ENCODE data around the gene CFC1.
"Not testable (repeated sequence)": the region's sequence is repeated elsewhere in the genome, so short reads cannot be mapped to it uniquely, and the experiment has no call there.

Gene CFC1

DNA sequence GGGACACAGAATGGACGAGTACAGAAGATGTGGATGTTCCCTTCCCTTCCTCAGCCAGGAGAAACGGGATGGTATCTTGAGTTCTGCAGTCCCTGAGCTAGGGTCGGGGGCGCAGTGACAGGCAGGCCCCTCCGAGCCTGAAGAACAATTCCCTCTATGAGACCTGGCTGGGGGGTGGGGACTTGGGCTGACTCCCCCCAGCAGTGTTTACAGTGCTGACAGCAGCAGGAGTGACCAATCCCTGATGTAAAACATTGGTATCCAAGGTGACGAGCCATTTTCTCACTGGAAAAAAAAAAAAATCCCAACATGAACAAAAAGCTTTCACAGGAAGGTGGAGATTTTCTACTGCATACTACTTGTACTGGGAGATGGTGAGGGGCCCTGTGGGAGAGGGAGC, at the start of gene CFC1:
TSS of gene CFC1 (minus strand) at position 183 of the 400 bp plus-strand sequence. CDS start 288 bp downstream, outside the sequence.
- DNase-seq = not testable (repeated sequence)

DNA sequence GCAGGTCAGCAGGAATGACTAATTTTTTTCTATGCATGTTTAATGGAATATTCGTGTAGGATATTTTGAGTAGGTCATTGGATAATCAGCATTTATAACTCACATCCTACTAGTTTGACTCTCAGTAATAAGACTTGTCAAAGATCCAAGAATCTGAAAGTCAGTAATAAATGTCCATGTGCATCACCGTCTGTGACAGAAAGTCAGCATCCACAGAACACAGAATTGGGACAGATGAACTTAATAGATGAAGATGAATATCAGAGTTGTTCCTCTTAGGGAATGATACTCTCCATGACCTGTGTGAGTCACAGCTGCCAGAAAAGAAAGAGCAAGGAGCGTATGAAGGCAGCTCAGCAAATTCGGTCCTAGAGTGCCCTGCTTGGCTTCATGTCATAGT, 42.3 kb upstream of the CFC1 start:
- not testable (repeated sequence) for DNase-seq

DNA sequence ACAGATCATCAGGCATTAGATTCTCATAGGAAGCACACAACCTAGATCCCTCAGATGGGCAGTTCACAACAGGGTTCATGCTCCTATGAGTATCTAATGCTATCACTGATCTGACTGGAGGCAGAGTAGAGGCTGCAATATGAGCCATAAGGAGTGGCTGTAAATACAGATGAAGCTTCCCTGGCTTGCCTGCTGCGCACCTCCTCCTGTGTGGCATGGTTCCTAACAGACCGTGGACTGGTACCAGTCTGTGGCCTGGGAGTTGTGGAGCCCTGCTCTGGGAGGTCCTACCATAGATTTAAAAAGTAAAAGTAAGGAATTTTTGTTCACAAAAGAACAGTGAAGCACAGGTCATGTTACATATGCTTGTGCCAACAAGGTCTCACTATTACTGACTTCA, 39.6 kb upstream of the CFC1 start:
- DNase-seq = not testable (repeated sequence)

DNA sequence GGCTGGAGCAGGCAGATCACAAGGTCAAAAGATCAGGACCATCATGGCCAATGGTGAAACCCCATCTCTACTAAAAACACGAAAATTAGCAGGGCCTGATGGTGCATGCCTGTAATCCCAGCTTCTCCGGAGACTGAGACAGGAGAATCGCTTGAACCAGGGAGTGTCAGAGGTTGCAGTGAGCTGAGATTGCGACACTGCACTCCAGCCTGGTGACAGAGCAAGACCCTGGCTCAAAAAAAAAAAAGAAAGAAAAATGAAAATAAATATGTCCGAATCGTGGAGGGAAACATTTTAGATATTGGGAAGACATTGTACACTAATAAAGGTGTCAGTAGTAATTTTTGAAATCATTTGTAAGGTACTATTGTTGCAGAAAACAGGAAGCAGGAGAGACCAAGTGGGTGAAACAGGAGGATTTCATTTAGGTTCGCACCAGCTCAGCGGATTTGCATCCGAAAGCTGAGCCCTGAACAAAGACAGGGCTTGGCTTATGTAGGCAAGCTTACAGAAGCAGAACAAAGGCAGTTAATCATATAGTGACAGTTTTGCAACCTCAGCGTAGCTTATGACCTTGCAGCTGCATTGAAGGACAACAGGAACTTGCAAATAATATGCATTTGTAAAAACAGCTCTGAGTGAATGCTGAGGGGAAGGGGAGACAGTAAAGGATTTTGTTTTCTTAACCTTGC, 29.6 kb upstream of the CFC1 start:
- not testable (repeated sequence) for DNase-seq

DNA sequence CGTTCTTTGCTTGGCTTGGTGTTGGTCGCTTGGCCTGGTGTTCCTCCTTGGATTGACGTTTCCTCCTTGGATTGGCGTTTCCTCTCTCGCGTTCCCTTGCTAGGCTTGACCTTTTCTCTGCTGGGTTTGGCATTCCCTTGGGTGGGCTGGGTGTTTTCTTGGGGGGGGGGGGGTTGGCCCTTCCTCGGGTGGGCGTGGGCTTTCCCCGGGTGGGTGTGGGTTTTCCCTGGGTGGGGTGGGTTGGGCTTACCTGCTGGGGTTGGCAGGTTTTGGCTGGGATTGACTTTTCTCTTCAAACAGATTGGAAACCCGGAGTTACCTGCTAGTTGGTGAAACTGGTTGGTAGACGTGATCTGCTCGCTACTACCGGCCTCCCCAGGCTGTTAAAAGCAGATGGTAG, 11.8 kb upstream of the CFC1 start, which contains the start of gene POTEJ:
TSS of gene POTEJ (plus strand) at position 301 of the 400 bp plus-strand sequence. CDS start at position 394, 93 bp downstream.
- DNase-seq = not testable (repeated sequence)

DNA sequence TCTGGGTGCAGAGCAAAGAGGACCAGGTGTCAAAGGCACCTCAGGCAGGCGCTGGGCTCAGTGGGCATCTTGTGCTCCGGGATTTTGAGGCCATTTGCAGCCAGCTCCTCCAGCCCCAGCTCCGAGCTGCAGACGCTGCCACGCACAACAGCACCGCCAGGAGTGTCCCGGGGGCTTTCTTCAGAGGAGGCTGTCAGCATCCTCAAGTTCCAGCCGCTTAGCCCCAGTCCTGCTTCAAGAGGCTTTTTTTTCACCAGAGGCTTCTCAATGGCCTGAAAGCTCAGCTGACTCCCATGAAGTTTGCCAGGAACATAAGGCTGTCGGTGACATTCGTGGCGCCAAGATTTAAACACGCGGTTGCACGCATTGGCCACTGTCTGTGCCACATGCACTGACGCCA, 11.1 kb upstream of the CFC1 start:
- not testable (repeated sequence) for DNase-seq

DNA sequence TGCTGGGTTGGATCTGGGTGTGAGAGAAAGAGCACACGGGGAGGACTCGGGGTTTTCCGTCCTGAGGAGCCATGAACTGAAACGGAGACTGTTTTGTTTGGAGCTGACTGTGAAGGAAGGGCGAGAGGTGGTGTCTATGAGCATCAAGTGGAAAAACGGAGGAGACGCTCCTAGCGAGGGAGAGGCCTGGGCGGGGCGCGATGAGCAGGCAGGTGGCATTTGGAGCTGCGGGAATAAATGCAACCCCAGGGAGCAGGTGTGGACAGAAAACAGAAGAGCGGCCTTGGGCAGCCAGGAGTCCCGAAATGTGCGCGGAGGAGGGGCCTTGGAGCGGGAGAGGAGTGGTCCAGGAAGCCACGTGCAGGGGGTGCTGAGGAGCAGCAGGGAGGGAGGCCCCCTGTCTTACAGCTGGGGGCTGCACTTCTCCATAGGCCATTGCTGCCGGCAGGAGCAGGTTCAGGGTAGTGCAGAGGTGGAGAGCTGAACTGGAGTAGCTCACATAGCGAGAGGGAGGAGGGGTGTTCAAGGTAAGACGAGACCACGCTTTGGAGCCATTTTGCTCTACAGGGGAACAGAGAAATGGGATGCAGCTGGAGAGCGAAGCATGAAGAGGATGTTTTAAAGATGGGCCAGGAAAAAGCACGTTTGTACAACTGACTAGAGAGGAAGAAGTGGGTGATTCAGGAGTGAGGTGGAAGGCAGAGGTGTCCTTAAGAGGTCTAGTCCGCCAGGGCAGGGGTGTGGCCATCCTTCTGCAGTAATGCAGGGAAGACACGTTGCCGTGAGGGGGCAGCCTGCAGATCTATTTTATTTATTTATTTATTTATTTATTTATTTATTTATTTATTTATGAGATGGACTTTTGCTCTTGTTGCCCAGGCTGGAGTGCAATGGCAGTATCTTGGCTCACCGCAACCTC, 9.9 kb upstream of the CFC1 start:
- not testable (repeated sequence) for DNase-seq

DNA sequence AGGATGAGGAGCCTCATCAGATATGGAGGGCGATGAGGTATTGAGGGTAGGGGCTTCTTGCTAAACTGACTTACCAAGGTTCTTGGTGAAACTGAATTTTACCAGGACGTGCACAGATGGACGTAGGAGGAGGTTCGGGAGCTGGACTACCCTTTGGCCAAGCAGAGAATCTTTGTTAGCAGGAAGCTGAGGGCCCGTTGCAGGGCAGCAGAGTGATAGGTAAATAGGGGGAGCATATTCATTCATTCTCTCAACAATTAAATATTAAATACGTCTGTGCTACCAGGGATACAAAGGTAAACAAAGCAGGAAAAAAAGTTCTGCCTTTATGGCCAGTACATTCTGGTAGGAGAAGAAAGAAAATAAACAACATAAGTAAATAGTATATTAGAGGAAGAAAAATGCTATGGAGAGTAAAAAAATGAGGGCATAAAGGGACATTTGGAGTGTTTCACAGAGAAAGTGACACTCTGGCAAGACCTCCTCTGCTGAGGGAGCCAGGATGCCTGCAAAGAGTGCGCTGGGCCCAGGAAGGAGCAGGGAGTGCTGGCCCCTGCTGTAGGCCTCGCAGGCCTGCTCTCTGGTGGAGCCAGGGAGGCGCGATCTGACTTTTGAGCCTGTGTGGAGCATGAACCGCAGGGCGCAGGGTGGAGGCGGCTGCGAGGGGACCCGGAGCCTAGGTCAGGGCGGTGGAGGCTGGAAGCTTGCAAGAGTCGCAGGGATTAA, 9.1 kb upstream of the CFC1 start:
- not testable (repeated sequence) for DNase-seq

DNA sequence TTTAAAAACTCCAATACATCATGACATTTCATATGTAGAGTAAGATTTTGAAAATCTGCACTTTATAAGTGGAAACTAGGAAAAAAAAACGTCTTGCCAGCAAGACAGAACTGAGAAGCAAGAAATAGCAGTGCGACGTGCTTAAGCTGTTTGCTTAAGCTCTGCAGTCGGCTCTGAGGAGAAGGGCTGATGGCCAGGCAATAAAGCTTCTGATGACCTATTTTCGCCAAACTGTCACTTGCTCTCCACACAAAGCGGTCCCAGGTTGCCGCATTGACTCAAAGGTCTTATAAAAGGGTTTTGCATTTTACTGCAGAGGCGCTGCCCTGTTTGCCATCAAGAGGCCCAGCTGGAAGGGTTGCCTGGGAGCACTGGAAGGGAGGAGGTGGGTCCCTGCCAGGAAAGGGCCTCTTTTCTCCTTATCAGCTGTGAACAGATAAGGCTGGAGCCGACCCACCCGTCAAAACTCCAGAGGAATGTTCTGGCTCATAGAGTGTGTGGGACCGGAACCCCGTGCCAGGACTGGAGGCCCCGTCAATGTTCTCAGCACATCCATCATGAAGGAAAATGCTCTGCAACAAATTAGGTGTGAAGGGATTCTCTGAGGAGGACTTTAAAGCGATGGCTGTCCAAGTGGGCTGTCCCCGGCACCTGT, 2.4 kb upstream of the CFC1 start:
- not testable (repeated sequence) for DNase-seq

DNA sequence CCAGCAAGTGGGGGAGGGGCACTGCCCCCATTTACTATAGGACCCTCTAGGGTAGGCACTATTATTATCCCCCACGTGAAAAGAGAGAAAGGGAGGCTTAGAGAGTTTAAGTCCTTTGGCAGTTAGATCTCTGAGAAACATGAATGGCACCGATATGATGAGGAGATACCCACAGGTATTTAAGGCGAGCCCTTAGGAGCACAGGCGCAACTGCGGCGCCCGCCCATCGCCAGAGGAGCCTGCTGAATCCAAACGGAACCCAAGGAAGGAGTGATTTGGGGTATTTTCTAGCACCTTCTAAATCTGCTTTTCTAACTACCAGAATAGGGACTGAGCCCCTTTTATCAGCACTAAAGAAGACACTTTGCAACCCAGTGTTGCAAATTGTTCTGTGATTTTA, 551 bp upstream of the CFC1 start:
- not testable (repeated sequence) for DNase-seq

DNA sequence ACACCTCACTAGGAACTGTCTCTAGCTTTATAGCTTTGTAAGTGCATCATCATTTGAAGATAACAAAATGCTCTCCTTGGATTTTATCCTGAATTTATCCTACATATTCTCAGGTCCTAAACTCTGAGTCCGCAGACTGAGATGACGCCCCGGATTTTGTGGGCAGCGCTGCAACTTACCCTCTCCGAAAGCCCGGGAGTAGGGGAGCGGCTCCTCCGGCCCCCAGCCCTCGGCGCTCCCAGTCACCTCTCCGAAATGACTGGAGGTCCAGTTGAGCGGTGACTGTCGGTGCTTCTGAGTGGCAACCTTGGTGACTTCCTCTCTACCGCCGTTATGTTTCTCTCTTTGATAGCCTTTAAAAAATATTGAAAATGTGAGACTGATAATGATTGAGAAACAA, 912 bp downstream of the CFC1 start:
- DNase-seq = not testable (repeated sequence)

DNA sequence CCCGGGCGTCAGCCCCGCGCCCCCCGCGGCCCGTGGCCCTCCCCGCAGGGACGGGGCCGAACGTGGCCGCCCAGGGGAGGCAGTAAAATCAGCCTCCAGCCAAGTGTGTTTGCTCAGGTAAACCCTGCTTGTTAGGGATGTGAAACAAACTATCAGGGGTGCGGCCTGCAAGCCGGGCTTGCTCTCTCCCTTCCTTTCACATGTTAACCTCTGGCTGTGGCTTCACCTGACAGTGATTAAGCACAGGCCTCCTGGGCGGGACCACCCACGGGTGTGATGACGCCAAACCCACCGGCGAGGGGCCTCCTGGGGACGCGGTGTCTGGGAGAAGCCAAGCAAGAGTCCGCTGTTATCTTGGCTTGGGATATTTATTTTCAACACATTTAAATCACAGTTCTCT, 1.4 kb downstream of the CFC1 start:
- not testable (repeated sequence) for DNase-seq

DNA sequence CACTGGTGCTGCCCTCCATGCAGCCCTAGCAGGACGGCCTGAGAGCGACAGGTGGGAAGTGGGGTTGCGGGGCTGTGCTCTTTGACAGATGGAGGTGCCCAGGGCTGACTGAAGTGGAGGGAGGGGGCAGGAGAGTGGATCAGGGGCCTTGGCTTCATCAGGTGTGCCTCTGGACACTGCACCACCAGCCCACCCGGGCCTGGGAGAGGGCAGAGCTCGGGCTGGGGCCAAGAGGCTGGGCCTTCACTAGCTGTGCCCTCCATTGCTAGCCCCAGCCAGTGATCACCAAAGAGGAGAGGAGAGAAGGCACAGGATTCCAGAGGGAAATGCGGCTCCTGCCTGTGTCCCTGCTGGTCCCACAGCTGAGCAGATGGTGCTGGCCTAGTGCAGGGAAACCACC, 2.6 kb downstream of the CFC1 start:
- DNase-seq = not testable (repeated sequence)

DNA sequence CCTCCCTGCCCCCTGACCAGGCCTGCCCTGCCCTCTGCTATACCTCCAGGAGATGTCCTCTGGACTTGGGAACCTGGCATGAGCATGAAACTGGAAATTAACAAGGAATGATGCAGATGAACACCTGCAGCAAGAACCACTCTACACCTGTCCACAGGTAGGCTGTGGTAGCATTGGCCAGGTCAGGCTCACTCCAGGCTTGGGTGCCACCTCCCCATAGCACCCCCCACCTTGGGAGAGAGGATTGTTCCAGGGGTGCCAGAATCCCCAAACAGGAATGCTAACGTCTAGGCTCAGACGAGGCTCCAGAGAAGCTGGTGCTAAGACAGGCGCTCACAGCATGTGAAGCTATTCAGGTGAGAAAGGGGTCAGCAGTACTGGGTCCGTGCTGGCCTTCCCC, 5.4 kb downstream of the CFC1 start:
- not testable (repeated sequence) for DNase-seq

DNA sequence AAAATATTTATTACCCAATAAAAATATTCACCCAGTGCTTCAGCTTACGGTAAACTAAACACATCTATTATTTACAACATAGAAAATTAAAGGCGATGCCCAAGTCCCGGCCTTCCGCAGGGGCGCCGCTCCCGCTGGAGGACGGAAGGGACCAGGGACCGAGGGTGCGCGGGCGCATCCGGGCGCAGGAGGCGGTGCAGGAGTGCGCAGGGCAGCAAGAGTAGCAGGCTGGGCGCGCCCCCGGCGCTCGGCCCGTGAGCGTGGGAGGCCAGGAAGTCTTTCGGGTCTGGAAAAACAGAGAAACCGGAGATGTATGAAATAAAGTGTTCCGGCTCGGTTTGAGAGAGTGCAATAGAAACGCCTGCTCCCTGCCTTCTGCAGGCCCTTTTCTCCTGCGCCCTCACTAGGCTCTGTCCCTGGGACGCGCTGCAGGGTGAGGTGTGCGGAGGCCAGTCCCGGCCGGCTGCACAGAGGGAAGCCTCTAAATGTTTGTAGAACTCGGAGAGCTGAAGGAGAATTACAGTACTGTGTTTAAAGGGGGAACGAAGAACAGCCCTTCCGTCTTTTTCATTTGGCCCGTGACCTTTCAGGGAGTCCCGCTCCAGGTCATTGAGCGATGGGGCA, 6.5 kb downstream of the CFC1 start:
- DNase-seq = not testable (repeated sequence)

DNA sequence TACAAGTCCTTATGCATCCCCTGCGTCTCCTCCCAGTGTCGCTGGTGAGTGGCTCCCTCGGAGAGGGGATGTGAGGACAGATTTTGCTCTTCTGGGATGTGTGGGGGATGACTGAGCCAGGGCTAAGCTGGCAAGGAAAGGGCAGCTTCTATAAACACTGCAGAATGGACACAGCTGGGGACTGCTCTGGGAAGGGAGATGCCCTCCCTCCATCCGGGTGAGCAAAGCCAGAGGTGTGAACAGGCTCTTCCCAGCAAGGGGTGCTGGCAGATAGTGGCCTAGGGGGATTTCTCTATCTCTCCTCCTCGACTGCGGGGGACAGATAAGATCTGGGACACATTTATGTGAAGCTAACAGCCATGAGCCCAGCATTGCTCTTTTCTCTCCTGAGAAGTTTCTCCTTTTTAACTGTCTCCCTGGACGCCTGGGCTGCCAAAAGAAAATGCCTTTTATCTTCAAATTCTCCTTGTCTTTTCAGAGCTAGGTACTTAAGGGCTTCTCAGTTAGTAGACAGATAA, 8.5 kb downstream of the CFC1 start:
- DNase-seq = not testable (repeated sequence)

DNA sequence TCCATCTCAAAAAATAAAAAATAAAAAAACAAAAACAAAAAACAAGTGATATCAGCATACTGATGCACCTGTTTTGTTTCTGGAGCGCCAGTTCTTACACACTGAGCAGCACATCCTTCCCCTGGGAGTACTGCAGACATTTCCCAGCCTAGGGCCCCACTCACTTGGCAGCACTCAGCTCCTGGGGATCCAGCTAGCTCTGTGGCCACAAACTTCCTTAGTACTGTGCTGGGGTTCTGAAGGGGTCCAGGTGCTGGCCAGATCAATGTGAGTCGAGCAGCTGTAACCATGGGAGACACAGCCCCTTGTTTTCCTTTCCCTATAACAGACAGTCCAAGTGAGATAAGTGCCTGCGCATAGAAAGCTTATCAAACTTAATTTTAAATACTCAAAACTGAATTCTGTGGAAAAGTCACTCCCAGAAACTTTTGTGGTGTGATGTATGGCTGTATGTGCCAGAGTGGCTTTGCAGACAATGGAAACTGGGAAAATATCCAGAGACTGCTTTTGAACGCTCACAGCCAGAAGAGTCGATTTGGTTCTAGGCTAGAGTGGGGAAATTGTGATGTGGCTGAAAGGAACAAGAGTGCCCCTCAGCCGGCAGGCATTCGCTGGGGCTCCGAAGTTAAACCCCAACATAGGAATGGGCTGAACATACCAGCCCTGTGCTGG, 9.1 kb downstream of the CFC1 start:
- not testable (repeated sequence) for DNase-seq

DNA sequence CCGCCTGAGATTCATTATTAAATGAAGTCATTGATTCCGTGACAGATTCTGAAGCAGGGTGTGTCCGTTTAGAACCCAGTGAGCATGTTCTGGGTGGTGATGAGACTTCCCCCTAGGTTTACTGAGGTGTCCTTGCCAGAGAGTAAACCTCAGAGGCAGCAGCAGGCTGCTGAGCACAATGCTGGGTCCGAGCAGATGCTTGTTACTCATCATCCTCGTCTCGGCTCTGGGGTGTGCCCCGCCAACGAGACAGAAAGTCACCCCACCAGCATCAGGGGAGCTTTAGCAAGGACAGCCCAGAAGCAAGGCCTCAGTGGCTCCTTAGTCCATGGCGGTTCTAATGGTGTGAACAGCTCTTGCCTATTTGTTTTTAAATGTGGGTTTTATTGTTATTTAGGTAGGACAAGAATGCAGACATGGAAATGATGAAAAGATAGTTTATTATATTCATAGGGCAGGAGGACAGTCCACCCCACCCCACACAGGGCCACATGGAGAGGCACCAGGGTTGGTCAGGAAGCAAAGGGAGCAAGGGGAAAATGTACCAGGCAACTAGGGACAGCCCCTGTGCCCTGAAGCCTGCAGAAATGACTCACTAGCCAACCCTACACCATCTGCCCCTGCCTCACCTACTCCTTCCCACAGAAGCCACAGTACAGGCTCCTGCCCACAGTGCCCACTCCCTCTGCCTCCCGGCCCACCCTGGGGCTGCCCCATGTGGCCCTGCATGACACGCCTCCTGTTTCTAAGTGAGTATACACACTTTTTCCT, 10.5 kb downstream of the CFC1 start:
- not testable (repeated sequence) for DNase-seq

DNA sequence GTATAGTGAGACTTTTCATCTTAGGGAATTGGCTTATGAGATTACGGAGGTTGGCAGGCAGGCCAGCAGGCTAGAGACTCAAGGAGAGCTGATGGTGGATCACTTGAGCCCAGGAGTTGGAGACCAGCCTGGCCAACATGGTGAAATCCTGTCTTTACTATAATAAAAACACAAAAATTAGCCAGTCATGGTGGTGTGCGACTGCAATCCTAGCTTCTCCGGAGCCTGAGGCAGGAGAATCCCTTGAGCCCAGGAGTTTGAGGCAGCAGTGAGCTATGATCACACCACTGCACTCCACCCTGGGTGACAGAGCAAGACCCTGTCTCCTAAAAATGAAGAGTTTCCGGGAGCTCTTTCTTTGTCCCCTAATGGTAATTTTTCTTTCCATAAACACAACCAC, 14.6 kb downstream of the CFC1 start:
- DNase-seq = not testable (repeated sequence)

DNA sequence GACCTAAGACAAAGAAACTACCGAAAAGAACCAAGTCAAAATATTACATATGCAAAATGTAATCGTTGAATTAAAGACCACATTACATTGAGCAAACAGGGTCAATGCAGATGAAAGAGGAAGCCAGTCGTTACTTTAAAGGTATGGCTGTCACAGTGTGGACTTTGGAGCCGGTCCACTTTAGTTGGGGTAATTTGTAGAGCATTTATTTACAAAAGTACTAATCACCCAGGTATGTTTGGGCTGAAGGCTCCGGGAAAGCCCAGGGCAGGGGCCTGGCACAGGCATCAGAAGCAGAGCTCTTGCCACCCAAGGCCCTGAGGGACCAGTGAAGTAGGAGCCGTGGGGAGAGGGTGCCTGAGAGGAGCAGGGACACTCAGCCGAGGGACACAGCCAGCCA, 15.8 kb downstream of the CFC1 start:
- DNase-seq = not testable (repeated sequence)
